ENCODE measurements around the gene INSIG2. TPM values are rescaled to one million over a fixed set of nuclear protein-coding genes. Genes with fewer than 3 reads are reported as not detected.

The INSIG2 gene
- total RNA-seq, 4 donors from 2014 or later: 8.5 to 24.5 (median 19.6) TPM

DNA sequence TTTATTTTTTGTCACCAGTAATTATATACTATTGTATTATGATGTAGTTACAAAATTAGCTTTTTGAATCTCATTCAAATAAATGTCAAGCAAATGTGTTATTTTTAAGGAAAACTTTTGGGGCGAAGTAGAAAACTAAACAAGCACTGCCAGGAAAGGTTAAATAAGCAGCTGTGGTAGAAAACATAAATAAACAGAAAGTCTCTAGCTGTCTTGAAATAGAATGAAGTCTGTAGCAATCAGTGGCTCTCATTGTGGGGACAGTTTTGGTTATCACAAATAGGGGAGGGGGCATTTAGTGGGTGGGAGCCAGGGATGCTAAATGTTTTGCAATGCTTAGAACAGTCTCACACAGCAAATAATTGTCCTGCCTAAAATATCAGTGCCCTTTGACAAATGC is 3.4 kb downstream of the INSIG2 start:
- no peak for TF ChIP-seq CTCF (IDR thresholded peaks at IDR 0.05; ENCODE audit: low read depth)

DNA sequence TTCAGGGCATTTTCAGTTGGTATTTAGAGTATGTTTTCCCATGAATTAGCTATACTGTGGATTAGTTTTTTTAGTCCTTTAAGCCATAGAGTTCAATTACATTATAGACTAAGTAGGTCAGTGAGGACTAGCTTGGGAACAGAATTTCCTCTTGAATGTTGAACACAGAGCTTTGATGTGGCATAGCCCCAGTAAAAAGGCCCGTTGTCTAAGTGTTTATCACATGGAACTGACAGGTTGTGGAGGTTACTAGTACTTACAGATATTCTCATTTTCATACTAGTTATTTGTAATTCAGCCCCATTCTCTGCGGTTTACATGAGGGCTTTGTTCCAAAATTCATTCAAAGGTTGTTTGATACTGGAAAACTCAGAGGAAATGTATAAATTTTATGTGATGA is 6.2 kb downstream of the INSIG2 start:
- TF ChIP-seq CTCF (IDR thresholded peaks at IDR 0.05; ENCODE audit: low read depth): no peak

- TF ChIP-seq CTCF (IDR thresholded peaks at IDR 0.05; ENCODE audit: low read depth): no peak
Measured at GRCh38 chr2:118095610-118096009, 7.3 kb downstream of the INSIG2 start.

GRCh38 chr2:118097657-118098056 is 9.4 kb downstream of the INSIG2 start:
- TF ChIP-seq CTCF (IDR thresholded peaks at IDR 0.05; ENCODE audit: low read depth): no peak

GRCh38 chr2:118098307-118099030 is 10.2 kb downstream of the INSIG2 start:
- TF ChIP-seq CTCF (IDR thresholded peaks at IDR 0.05; ENCODE audit: low read depth): no peak

- no peak for TF ChIP-seq CTCF (IDR thresholded peaks at IDR 0.05; ENCODE audit: low read depth)
Measured at GRCh38 chr2:118102433-118103082, 14.3 kb downstream of the INSIG2 start.

All from subcutaneous adipose tissue (tissue), 4 donors.